Activated CD4-positive, alpha-beta T cell treated with anti-CD3 and anti-CD28 coated beads, Interleukin-2, amount 10 ng/mL, durations not matched to agents 7 days and 5 days (primary cell): ENCODE results near the gene EHD4. TPM values are rescaled to one million over a fixed set of nuclear protein-coding genes. Genes with fewer than 3 reads are reported as not detected.

Experiments used
- CTCF ChIA-PET: fragments of 350-600 bp; sonication (Branson Sonifier 250); formaldehyde crosslinking; loops from one replicate; lab custom pipeline; 2021; ENCODE audit warnings: antibody characterized with exemption; lab: Charles Lee
- POLR2A ChIA-PET: fragments of 350-600 bp; sonication (Branson Sonifier 250); formaldehyde crosslinking; loops from one replicate; lab custom pipeline; 2021; ENCODE audit warnings: antibody characterized with exemption; lab: Charles Lee
- DNase-seq: peaks from one replicate; pipeline ENCODE4 v3.0.0-alpha.2; 2020
- H3K27ac Mint-ChIP-seq: one replicate; pipeline ENCODE4 v1.8.0; 2021; ENCODE audit warnings: mild to moderate bottlenecking, moderate library complexity, mixed read lengths
- H3K27me3 Mint-ChIP-seq: one replicate; pipeline ENCODE4 v1.8.0; 2021; ENCODE audit warnings: mixed read lengths
- H3K36me3 Mint-ChIP-seq: one replicate; pipeline ENCODE4 v1.8.0; 2021; ENCODE audit warnings: low read depth, mixed read lengths
- H3K4me1 Mint-ChIP-seq: one replicate; pipeline ENCODE4 v1.8.0; 2021; ENCODE audit warnings: mixed read lengths
- H3K4me3 Mint-ChIP-seq: one replicate; pipeline ENCODE4 v1.8.0; 2021; ENCODE audit warnings: mild to moderate bottlenecking, moderate library complexity, mixed read lengths
- H3K9me3 Mint-ChIP-seq: one replicate; pipeline ENCODE4 v1.8.0; 2021; ENCODE audit warnings: mixed read lengths
- total RNA-seq, 2 experiments: library from RNA; stranded (reverse); gene quantifications; one replicate each; pipeline ENCODE4 v1.2.3, GENCODE V29; 2021

EHD4 gene
- total RNA-seq, 2 experiments from 2014 or later = 14.5 TPM

- peaks cover 17% of the 10 kb centered on the region for H3K36me3 Mint-ChIP-seq
- DNase-seq = no peak
- peaks cover 23% of the 10 kb centered on the region for H3K4me1 Mint-ChIP-seq
- H3K4me3 Mint-ChIP-seq = no peak overlapping the region
- peaks cover 4% of the 10 kb centered on the region for H3K9me3 Mint-ChIP-seq
- ChIA-PET CTCF (interaction anchor here (0.7 to 2.9 kb wide), 3 partner anchors 127 to 584 kb away, joined by 3 to 13 read pairs (median 10); partner anchors contain the start of gene MAPKBP1), POLR2A (no interaction called here)
- no peaks in the 10 kb centered on the region for H3K27me3 Mint-ChIP-seq
- peak overlapping the region; percentile 41 for H3K27ac Mint-ChIP-seq
Observed at GRCh38 chr15:41901431-41901830, 70.9 kb downstream of the EHD4 start.

GRCh38 chr15:41900526-41901380 is 71.6 kb downstream of the EHD4 start:
- Mint-ChIP-seq H3K9me3 (no peaks in the 10 kb centered on the region), H3K4me3 (no peak overlapping the region), H3K4me1 (peaks cover 28% of the 10 kb centered on the region), H3K27ac (no peak overlapping the region), H3K27me3 (no peaks in the 10 kb centered on the region), H3K36me3 (peaks cover 11% of the 10 kb centered on the region)
- ChIA-PET POLR2A (no interaction called here), CTCF (interaction anchor here (0.7 to 2.9 kb wide), 3 partner anchors 100 to 128 kb away, joined by 3 to 13 read pairs (median 10); partner anchors contain the start of gene MAPKBP1)
- DNase-seq = no peak

GRCh38 chr15:41899854-41900442 is 72.4 kb downstream of the EHD4 start:
- Mint-ChIP-seq H3K36me3 (peaks cover 6% of the 10 kb centered on the region), H3K27ac (peak overlapping the region; percentile 76), H3K4me1 (peaks cover 34% of the 10 kb centered on the region), H3K27me3 (no peaks in the 10 kb centered on the region), H3K4me3 (no peak overlapping the region), H3K9me3 (no peaks in the 10 kb centered on the region)
- ChIA-PET CTCF (interaction anchor here (0.7 to 2.9 kb wide), 2 partner anchors 99 to 127 kb away, joined by 3 to 13 read pairs; no protein-coding TSS in a partner anchor), POLR2A (no interaction called here)
- no peak for DNase-seq

- H3K36me3 Mint-ChIP-seq = peaks cover 6% of the 10 kb centered on the region
- ChIA-PET CTCF (interaction anchor here (1.0 kb wide), 1 partner anchor 124 kb away, joined by 5 read pairs; the partner anchor contains the start of gene MAPKBP1), POLR2A (no interaction called here)
- H3K27ac Mint-ChIP-seq = peak overlapping the region; percentile 77
- H3K4me3 Mint-ChIP-seq = no peak overlapping the region
- no peak for DNase-seq
- H3K27me3 Mint-ChIP-seq = no peaks in the 10 kb centered on the region
- peaks cover 52% of the 10 kb centered on the region for H3K4me1 Mint-ChIP-seq
- H3K9me3 Mint-ChIP-seq = no peaks in the 10 kb centered on the region
Observed at GRCh38 chr15:41897363-41897799, 75.0 kb downstream of the EHD4 start.

- Mint-ChIP-seq H3K36me3 (peaks cover 6% of the 10 kb centered on the region), H3K27ac (peak overlapping the region; percentile 82), H3K27me3 (no peaks in the 10 kb centered on the region), H3K4me1 (peaks cover 57% of the 10 kb centered on the region), H3K4me3 (no peak overlapping the region), H3K9me3 (no peaks in the 10 kb centered on the region)
- CTCF ChIA-PET = interaction anchor here (0.7 to 1.0 kb wide), 2 partner anchors 120 to 123 kb away, joined by 3 to 5 read pairs; partner anchors contain the start of gene MAPKBP1
- DNase-seq = no peak
- POLR2A ChIA-PET = no interaction called here
Observed at GRCh38 chr15:41896566-41896965, 75.8 kb downstream of the EHD4 start.

GRCh38 chr15:41895957-41896356 is 76.4 kb downstream of the EHD4 start:
- no peak overlapping the region for H3K4me3 Mint-ChIP-seq
- peaks cover 55% of the 10 kb centered on the region for H3K4me1 Mint-ChIP-seq
- H3K9me3 Mint-ChIP-seq = no peaks in the 10 kb centered on the region
- H3K27me3 Mint-ChIP-seq = no peaks in the 10 kb centered on the region
- peak overlapping the region; percentile 82 for H3K27ac Mint-ChIP-seq
- POLR2A ChIA-PET = no interaction called here
- CTCF ChIA-PET = interaction anchor here (1.1 to 2.2 kb wide), 7 partner anchors 8 to 122 kb away, joined by 3 to 14 read pairs (median 6); partner anchors contain the start of gene MAPKBP1
- DNase-seq = no peak
- H3K36me3 Mint-ChIP-seq = peaks cover 6% of the 10 kb centered on the region

- Mint-ChIP-seq H3K4me3 (peak overlapping the region; percentile 20), H3K4me1 (peaks cover 55% of the 10 kb centered on the region), H3K36me3 (peaks cover 6% of the 10 kb centered on the region), H3K9me3 (no peaks in the 10 kb centered on the region), H3K27ac (peak overlapping the region; percentile 94), H3K27me3 (no peaks in the 10 kb centered on the region)
- POLR2A ChIA-PET = no interaction called here
- DNase-seq = no peak
- CTCF ChIA-PET = interaction anchor here (0.8 to 2.2 kb wide), 11 partner anchors 9 to 212 kb away, joined by 3 to 14 read pairs (median 4); partner anchors contain the start of gene MAPKBP1
Observed at GRCh38 chr15:41895491-41895890, 76.9 kb downstream of the EHD4 start.

- POLR2A ChIA-PET = interaction anchor here (0.6 kb wide), 1 partner anchor 24 kb away, joined by 3 read pairs; no protein-coding TSS in a partner anchor
Observed at GRCh38 chr15:41894791-41895463, 77.4 kb downstream of the EHD4 start.

GRCh38 chr15:41894251-41894790 is 78.0 kb downstream of the EHD4 start:
- peak overlapping the region; percentile 48 for H3K4me3 Mint-ChIP-seq
- DNase-seq = no peak
- no peaks in the 10 kb centered on the region for H3K9me3 Mint-ChIP-seq
- ChIA-PET POLR2A (interaction anchor here (0.6 kb wide), 1 partner anchor 23 kb away, joined by 3 read pairs; no protein-coding TSS in a partner anchor), CTCF (interaction anchor here (0.8 to 2.2 kb wide), 10 partner anchors 10 to 213 kb away, joined by 3 to 14 read pairs (median 4); partner anchors contain the start of gene MAPKBP1)
- no peaks in the 10 kb centered on the region for H3K27me3 Mint-ChIP-seq
- H3K36me3 Mint-ChIP-seq = peaks cover 4% of the 10 kb centered on the region
- H3K4me1 Mint-ChIP-seq = peaks cover 55% of the 10 kb centered on the region
- peak overlapping the region; percentile 94 for H3K27ac Mint-ChIP-seq

More at GRCh38 chr15:41894791-41895463, 77.4 kb downstream of the EHD4 start:
- DNase-seq = peak; percentile 86
- Mint-ChIP-seq H3K27ac (peak overlapping the region; percentile 94), H3K36me3 (peaks cover 6% of the 10 kb centered on the region), H3K9me3 (no peaks in the 10 kb centered on the region), H3K27me3 (no peaks in the 10 kb centered on the region), H3K4me3 (peak overlapping the region; percentile 48), H3K4me1 (peaks cover 53% of the 10 kb centered on the region)
- CTCF ChIA-PET = interaction anchor here (0.8 to 2.2 kb wide), 14 partner anchors 9 to 213 kb away, joined by 3 to 14 read pairs (median 3); partner anchors contain the start of gene MAPKBP1

- Mint-ChIP-seq H3K27me3 (no peaks in the 10 kb centered on the region), H3K4me1 (peaks cover 62% of the 10 kb centered on the region), H3K27ac (peak within 1 kb of the TSS; percentile 94), H3K36me3 (no peaks in the 10 kb centered on the region), H3K9me3 (peaks cover 1% of the 10 kb centered on the region), H3K4me3 (peak within 1 kb of the TSS; percentile 48)
- POLR2A ChIA-PET = no interaction called here
- CTCF ChIA-PET = interaction anchor here (0.8 to 2.3 kb wide), 7 partner anchors 11 to 120 kb away, joined by 3 to 14 read pairs (median 10); partner anchors contain the start of gene MAPKBP1
- no peak for DNase-seq
Observed at GRCh38 chr15:41893422-41894250, 78.7 kb downstream of the EHD4 start, which contains the start of gene SPTBN5. Gene SPTBN5 (minus strand): TSS chr15:41894053. CDS start chr15:41893497, 556 bp downstream.
